CD8-positive, alpha-beta memory T cell (primary cell): Measurements from ENCODE around the gene GASK1A. TPM values are rescaled to one million over a fixed set of nuclear protein-coding genes. Genes with fewer than 3 reads are reported as not detected.

Experiments used
- CTCF ChIA-PET: fragments of 350-600 bp; sonication (Branson Sonifier 250); formaldehyde crosslinking; loops from one replicate; lab custom pipeline; 2021; ENCODE audit warnings: antibody characterized with exemption; lab: Charles Lee
- POLR2A ChIA-PET: fragments of 350-600 bp; sonication (Branson Sonifier 250); formaldehyde crosslinking; loops from one replicate; lab custom pipeline; 2021; ENCODE audit warnings: antibody characterized with exemption; lab: Charles Lee
- DNase-seq, 5 donors: peaks; one replicate each; pipeline versions ENCODE4 v3.0.0 to v3.0.0-alpha.2; 2020 to 2022; ENCODE audit warnings: mixed read lengths in 1 of 5
- H3K27ac ChIP-seq: one replicate; pipeline ENCODE4 v1.7.0; 2013; ENCODE audit warnings: low read depth, mild to moderate bottlenecking, low read length, moderate library complexity
- H3K27me3 ChIP-seq: 2 replicates; pipeline ENCODE4 v1.7.0; 2013; ENCODE audit warnings: low read length, mild to moderate bottlenecking; ENCODE audit not compliant: insufficient read depth, poor library complexity, severe bottlenecking
- H3K36me3 ChIP-seq: 2 replicates; pipeline ENCODE4 v1.7.0; 2013; ENCODE audit warnings: mild to moderate bottlenecking, low read length, moderate library complexity; ENCODE audit not compliant: insufficient read depth
- H3K4me1 ChIP-seq: 2 replicates; pipeline ENCODE4 v1.7.0; 2013; ENCODE audit warnings: mild to moderate bottlenecking, low read length, moderate library complexity; ENCODE audit not compliant: insufficient read depth
- H3K4me3 ChIP-seq: 2 replicates; pipeline ENCODE4 v1.7.0; 2013; ENCODE audit warnings: mild to moderate bottlenecking, low read length
- H3K9me3 ChIP-seq: 2 replicates; pipeline ENCODE4 v1.7.0; 2013; ENCODE audit warnings: mild to moderate bottlenecking, low read length
- H3K27ac Mint-ChIP-seq, 8 donors: one replicate each; pipeline ENCODE4 v1.8.0; 2020 to 2021; ENCODE audit warnings: mixed read lengths in 8 of 8, mild to moderate bottlenecking in 6 of 8, inconsistent platforms in 3 of 8, moderate library complexity in 3 of 8
- H3K27me3 Mint-ChIP-seq, 2 donors: one replicate each; pipeline ENCODE4 v1.8.0; 2020 to 2021; ENCODE audit warnings: mixed read lengths in 2 of 2, mild to moderate bottlenecking in 1 of 2, moderate library complexity in 1 of 2
- H3K36me3 Mint-ChIP-seq, 3 donors: one replicate each; pipeline ENCODE4 v1.8.0; 2020 to 2021; ENCODE audit warnings: mixed read lengths in 3 of 3, inconsistent platforms in 1 of 3, mild to moderate bottlenecking in 1 of 3
- H3K4me1 Mint-ChIP-seq, 3 donors: one replicate each; pipeline ENCODE4 v1.8.0; 2020 to 2021; ENCODE audit warnings: mixed read lengths in 3 of 3, inconsistent platforms in 1 of 3, mild to moderate bottlenecking in 1 of 3
- H3K4me3 Mint-ChIP-seq, 7 donors: one replicate each; pipeline ENCODE4 v1.8.0; 2020 to 2021; ENCODE audit warnings: mixed read lengths in 7 of 7, mild to moderate bottlenecking in 6 of 7, moderate library complexity in 4 of 7, inconsistent platforms in 2 of 7
- H3K9me3 Mint-ChIP-seq, 5 donors: one replicate each; pipeline ENCODE4 v1.8.0; 2020 to 2022; ENCODE audit warnings: mixed read lengths in 5 of 5, mild to moderate bottlenecking in 3 of 5, moderate library complexity in 2 of 5, inconsistent platforms in 1 of 5
- polyA plus RNA-seq: library from polyadenylated mRNA; unstranded; fragments of 300-500 nt; fragmentation: Illumina TruSeq; gene quantifications from one replicate; pipeline ENCODE4 v1.2.3, GENCODE V29; 2021
- total RNA-seq, 2 experiments: library from RNA; stranded (reverse); gene quantifications; one replicate each; pipeline ENCODE4 v1.2.3, GENCODE V29; 2021

The GASK1A gene
- total and polyA plus RNA-seq, 3 experiments from 2014 or later: not detected

GRCh38 chr3:42983927-42984326 lies 4.8 kb downstream of the GASK1A start:
- Histone ChIP-seq H3K27ac (no peak overlapping the region), H3K36me3 (no peaks in the 10 kb centered on the region), H3K4me1 (peaks cover 2% of the 10 kb centered on the region), H3K9me3 (no peaks in the 10 kb centered on the region), H3K4me3 (no peak overlapping the region), H3K27me3 (peaks cover 19% of the 10 kb centered on the region)
- no peak overlapping the region for H3K4me3 Mint-ChIP-seq
- ChIA-PET CTCF (no interaction called here), POLR2A (no interaction called here)
- H3K27me3 Mint-ChIP-seq: peaks cover 22 to 45% of the 10 kb centered on the region in 2 donors
- DNase-seq: no peak
- no peaks in the 10 kb centered on the region for H3K36me3 Mint-ChIP-seq
- H3K9me3 Mint-ChIP-seq: no peaks in the 10 kb centered on the region
- peaks cover under 1 to 11% (median 2%) of the 10 kb centered on the region in 3 donors for H3K4me1 Mint-ChIP-seq
- no peak overlapping the region for H3K27ac Mint-ChIP-seq

DNA sequence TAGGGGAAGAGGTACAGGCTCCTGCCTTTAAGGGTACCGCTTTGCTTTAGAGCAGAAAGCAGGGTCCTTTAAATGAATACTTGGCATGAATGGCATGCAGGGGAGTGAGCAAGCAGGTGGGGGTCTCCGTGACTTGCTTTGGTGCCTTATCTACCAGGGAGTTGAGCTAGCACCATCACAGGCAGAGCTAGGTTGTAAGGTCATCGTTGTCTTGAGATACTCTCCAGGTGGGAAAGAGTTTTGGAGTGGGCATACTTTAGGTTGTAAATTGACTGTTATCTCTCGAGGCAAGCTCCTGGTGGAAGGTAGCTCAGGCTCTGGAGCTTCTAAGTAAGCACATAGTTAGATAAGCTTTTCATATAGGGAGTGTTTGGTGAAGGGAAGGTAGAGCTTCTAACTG lies 5.6 kb downstream of the GASK1A start:
- H3K27me3 ChIP-seq: peaks cover 17% of the 10 kb centered on the region
- Mint-ChIP-seq H3K36me3 (no peaks in the 10 kb centered on the region), H3K27ac (no peak overlapping the region), H3K4me1 (peaks cover 0 to 6% (median 0%) of the 10 kb centered on the region in 3 donors), H3K27me3 (peaks cover 20 to 42% of the 10 kb centered on the region in 2 donors), H3K9me3 (no peaks in the 10 kb centered on the region), H3K4me3 (no peak overlapping the region)
- no peak overlapping the region for H3K27ac ChIP-seq
- no peaks in the 10 kb centered on the region for H3K4me1 ChIP-seq
- H3K9me3 ChIP-seq: no peaks in the 10 kb centered on the region
- POLR2A ChIA-PET: no interaction called here
- CTCF ChIA-PET: no interaction called here
- DNase-seq: no peak
- H3K4me3 ChIP-seq: no peak overlapping the region
- H3K36me3 ChIP-seq: no peaks in the 10 kb centered on the region

DNA sequence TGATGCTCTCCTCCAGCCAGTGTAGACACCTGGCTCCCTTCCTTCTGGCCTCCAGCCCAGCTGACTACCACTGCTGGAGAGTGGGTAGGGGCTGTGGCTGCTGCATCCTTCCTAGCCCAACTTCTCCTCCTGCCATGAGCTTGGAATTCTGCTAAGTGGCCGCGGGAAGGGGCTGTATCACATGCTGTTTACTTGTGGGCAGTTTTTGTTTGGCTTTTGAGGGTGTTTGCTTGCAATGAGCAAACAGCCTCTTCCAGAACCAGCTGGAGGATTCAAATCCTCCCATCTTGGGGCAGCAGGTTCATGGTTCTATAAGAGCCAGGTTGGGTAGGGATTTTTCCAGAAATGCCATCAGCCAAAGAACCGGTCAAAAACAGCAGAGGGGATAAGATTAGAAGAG lies 9.0 kb downstream of the GASK1A start:
- no peaks in the 10 kb centered on the region for H3K36me3 Mint-ChIP-seq
- CTCF ChIA-PET: no interaction called here
- H3K27me3 ChIP-seq: no peaks in the 10 kb centered on the region

GRCh38 chr3:42988566-42988965 lies 9.5 kb downstream of the GASK1A start:
- no peaks in the 10 kb centered on the region for H3K4me1 ChIP-seq
- Mint-ChIP-seq H3K27ac (no peak overlapping the region), H3K9me3 (no peaks in the 10 kb centered on the region), H3K4me1 (no peaks in the 10 kb centered on the region), H3K4me3 (no peak overlapping the region), H3K36me3 (no peaks in the 10 kb centered on the region), H3K27me3 (peaks cover 8 to 12% of the 10 kb centered on the region in 2 donors)
- H3K4me3 ChIP-seq: no peak overlapping the region
- no peak for DNase-seq
- no peaks in the 10 kb centered on the region for H3K9me3 ChIP-seq
- no peak overlapping the region for H3K27ac ChIP-seq
- ChIA-PET POLR2A (no interaction called here), CTCF (no interaction called here)
- H3K36me3 ChIP-seq: no peaks in the 10 kb centered on the region
- no peaks in the 10 kb centered on the region for H3K27me3 ChIP-seq

More for the DNA sequence above, 9.0 kb downstream of the GASK1A start:
- Histone ChIP-seq H3K9me3 (no peaks in the 10 kb centered on the region), H3K27ac (no peak overlapping the region), H3K4me3 (no peak overlapping the region), H3K4me1 (no peaks in the 10 kb centered on the region), H3K36me3 (no peaks in the 10 kb centered on the region)
- Mint-ChIP-seq H3K27ac (no peak overlapping the region), H3K4me3 (no peak overlapping the region), H3K9me3 (no peaks in the 10 kb centered on the region), H3K4me1 (no peaks in the 10 kb centered on the region), H3K27me3 (peaks cover 8 to 15% of the 10 kb centered on the region in 2 donors)
- no peak for DNase-seq
- POLR2A ChIA-PET: no interaction called here

- H3K27ac Mint-ChIP-seq: peak overlapping the region in 1 of 8 donors; percentile 12
- no peaks in the 10 kb centered on the region for H3K36me3 ChIP-seq
Measured at GRCh38 chr3:42991341-42992315, 12.5 kb downstream of the GASK1A start.

DNA sequence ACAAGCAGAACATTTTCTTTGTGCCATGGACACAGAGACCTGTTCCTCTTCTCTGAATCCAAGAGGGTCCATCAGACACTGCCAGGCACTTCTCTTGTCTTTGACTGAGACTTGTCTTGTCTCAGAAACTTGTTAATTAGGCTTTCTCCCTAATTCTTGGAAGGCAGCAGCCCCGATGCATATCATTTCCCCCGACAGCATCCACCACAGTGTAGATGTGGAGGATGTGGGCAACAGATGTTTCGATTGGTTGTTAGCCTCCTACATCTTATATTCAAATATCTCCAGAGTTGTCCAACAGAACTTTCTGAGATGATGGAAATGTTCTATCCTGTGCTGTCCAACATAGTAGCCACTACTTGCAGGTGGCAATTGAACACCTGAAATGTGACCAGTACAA lies 15.5 kb downstream of the GASK1A start:
- Histone ChIP-seq H3K4me1 (no peaks in the 10 kb centered on the region), H3K36me3 (no peaks in the 10 kb centered on the region), H3K9me3 (no peaks in the 10 kb centered on the region), H3K4me3 (no peak overlapping the region), H3K27ac (no peak overlapping the region), H3K27me3 (no peaks in the 10 kb centered on the region)
- ChIA-PET POLR2A (no interaction called here), CTCF (no interaction called here)
- Mint-ChIP-seq H3K4me3 (no peak overlapping the region), H3K9me3 (no peaks in the 10 kb centered on the region), H3K4me1 (no peaks in the 10 kb centered on the region), H3K27me3 (peaks cover 0 to 9% of the 10 kb centered on the region in 2 donors), H3K27ac (no peak overlapping the region), H3K36me3 (no peaks in the 10 kb centered on the region)
- DNase-seq: no peak

More at GRCh38 chr3:42991341-42992315, 12.5 kb downstream of the GASK1A start:
- H3K4me3 Mint-ChIP-seq: no peak overlapping the region
- no peaks in the 10 kb centered on the region for H3K4me1 Mint-ChIP-seq
- no peaks in the 10 kb centered on the region for H3K27me3 ChIP-seq
- H3K36me3 Mint-ChIP-seq: no peaks in the 10 kb centered on the region
- CTCF ChIA-PET: no interaction called here
- no peaks in the 10 kb centered on the region for H3K9me3 Mint-ChIP-seq
- no peak overlapping the region for H3K4me3 ChIP-seq
- no peak for DNase-seq
- no peak overlapping the region for H3K27ac ChIP-seq
- POLR2A ChIA-PET: no interaction called here
- no peaks in the 10 kb centered on the region for H3K9me3 ChIP-seq
- H3K27me3 Mint-ChIP-seq: peaks cover 4 to 8% of the 10 kb centered on the region in 2 donors
- H3K4me1 ChIP-seq: no peaks in the 10 kb centered on the region

- H3K9me3 ChIP-seq: no peaks in the 10 kb centered on the region
- H3K27ac ChIP-seq: no peak overlapping the region
- DNase-seq: no peak
- H3K27me3 Mint-ChIP-seq: peaks cover 0 to 6% of the 10 kb centered on the region in 2 donors
- no peaks in the 10 kb centered on the region for H3K9me3 Mint-ChIP-seq
- H3K36me3 ChIP-seq: no peaks in the 10 kb centered on the region
- CTCF ChIA-PET: no interaction called here
- POLR2A ChIA-PET: no interaction called here
- no peak overlapping the region for H3K27ac Mint-ChIP-seq
- no peak overlapping the region for H3K4me3 ChIP-seq
- H3K36me3 Mint-ChIP-seq: no peaks in the 10 kb centered on the region
- no peaks in the 10 kb centered on the region for H3K4me1 Mint-ChIP-seq
- H3K4me3 Mint-ChIP-seq: no peak overlapping the region
- no peaks in the 10 kb centered on the region for H3K27me3 ChIP-seq
- H3K4me1 ChIP-seq: no peaks in the 10 kb centered on the region
Measured at GRCh38 chr3:42996021-42996420, 16.9 kb downstream of the GASK1A start.

DNA sequence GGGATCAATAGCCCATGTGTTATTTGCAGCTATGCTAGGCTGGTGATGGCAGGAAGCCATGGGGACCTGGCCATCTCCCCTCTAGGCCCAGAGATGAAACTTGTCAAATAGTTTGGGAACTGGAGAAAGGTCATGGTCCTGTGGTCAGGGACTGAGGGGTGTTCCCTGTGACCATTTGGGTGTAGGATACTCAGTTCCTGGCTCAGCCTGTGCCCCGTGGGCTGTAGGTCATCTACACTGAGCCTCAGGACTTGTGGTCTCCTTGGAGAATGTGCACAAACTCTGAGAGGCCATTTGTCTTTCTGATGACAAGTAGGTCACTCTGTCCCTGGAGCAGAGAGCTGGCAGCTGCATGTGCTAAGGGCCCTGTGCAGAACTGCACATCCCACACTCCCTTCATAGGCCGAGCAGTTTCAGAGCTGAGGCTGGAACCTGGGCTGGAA lies 17.5 kb downstream of the GASK1A start:
- H3K4me1 ChIP-seq: no peaks in the 10 kb centered on the region
- H3K36me3 ChIP-seq: no peaks in the 10 kb centered on the region
- no peak overlapping the region for H3K4me3 ChIP-seq
- ChIA-PET POLR2A (no interaction called here), CTCF (no interaction called here)
- no peaks in the 10 kb centered on the region for H3K9me3 ChIP-seq
- peaks cover 0 to 3% of the 10 kb centered on the region in 2 donors for H3K27me3 Mint-ChIP-seq
- H3K27ac ChIP-seq: no peak overlapping the region
- H3K4me3 Mint-ChIP-seq: no peak overlapping the region
- H3K4me1 Mint-ChIP-seq: no peaks in the 10 kb centered on the region
- H3K27me3 ChIP-seq: no peaks in the 10 kb centered on the region
- no peak for DNase-seq
- H3K9me3 Mint-ChIP-seq: no peaks in the 10 kb centered on the region
- H3K36me3 Mint-ChIP-seq: no peaks in the 10 kb centered on the region
- H3K27ac Mint-ChIP-seq: no peak overlapping the region
